Stimulated activated CD4-positive, alpha-beta T cell treated with anti-CD3 and anti-CD28 coated beads, TNF-alpha, amount 100 ng/mL, for 24 hours (primary cell): ENCODE measurements around the gene SEPTIN5.

ENCODE experiments used
- DNase-seq, 3 experiments: peaks; one replicate each; pipeline ENCODE4 v3.0.0-alpha.2; 2020; ENCODE audit warnings: low read depth in 3 of 3

SEPTIN5 gene

GRCh38 chr22:19705181-19705934 is 8.9 kb upstream of the SEPTIN5 start:
- DNase-seq = no peak

GRCh38 chr22:19706661-19707151 is 7.6 kb upstream of the SEPTIN5 start:
- no peak for DNase-seq

- no peak for DNase-seq
These were observed 6.7 kb upstream of the SEPTIN5 start for GRCh38 chr22:19707347-19708290.

- no peak for DNase-seq
These were observed 5.8 kb upstream of the SEPTIN5 start for GRCh38 chr22:19708321-19709011.

GRCh38 chr22:19709063-19709769 is 5.1 kb upstream of the SEPTIN5 start:
- no peak for DNase-seq

GRCh38 chr22:19710020-19710768 is 4.1 kb upstream of the SEPTIN5 start:
- DNase-seq = no peak

GRCh38 chr22:19710769-19711106 is 3.6 kb upstream of the SEPTIN5 start:
- DNase-seq = no peak

- DNase-seq = no peak
These were observed 1.1 kb upstream of the SEPTIN5 start for GRCh38 chr22:19713245-19713644.

- DNase-seq = no peak
These were observed 522 bp upstream of the SEPTIN5 start for GRCh38 chr22:19713650-19714311.

- no peak for DNase-seq
These were observed 1.1 kb downstream of the SEPTIN5 start for GRCh38 chr22:19715188-19715930.

- DNase-seq = no peak
These were observed 1.9 kb downstream of the SEPTIN5 start for GRCh38 chr22:19716041-19716828.

- DNase-seq = no peak
These were observed 2.5 kb downstream of the SEPTIN5 start for GRCh38 chr22:19716829-19717105.

- DNase-seq = no peak
These were observed 2.9 kb downstream of the SEPTIN5 start for GRCh38 chr22:19717181-19717580.

- DNase-seq = peak; percentile 61 to 71 (median 62)
These were observed 3.6 kb downstream of the SEPTIN5 start for GRCh38 chr22:19717691-19718455.

GRCh38 chr22:19718456-19719049 is 4.2 kb downstream of the SEPTIN5 start:
- no peak for DNase-seq

GRCh38 chr22:19719050-19719482 is 4.8 kb downstream of the SEPTIN5 start:
- no peak for DNase-seq

GRCh38 chr22:19719488-19720021 is 5.3 kb downstream of the SEPTIN5 start:
- DNase-seq = no peak
